Thymus (tissue), 11 donors: ENCODE measurements around the gene TMEM39B. TPM values are rescaled to one million over a fixed set of nuclear protein-coding genes. Genes with fewer than 3 reads are reported as not detected.
"Not testable (repeated sequence)": the region's sequence is repeated elsewhere in the genome, so short reads cannot be mapped to it uniquely, and the experiment has no call there.

Source experiments
- DNase-seq, 9 donors: peaks; one replicate each; pipeline ENCODE4 v3.0.0-alpha.2; 2013; ENCODE audit warnings: low spot score in 9 of 9, low read depth in 6 of 9, missing footprints in 1 of 9
- H3K27ac ChIP-seq, 2 donors: one replicate each; pipeline ENCODE4 v1.5.1; 2013; ENCODE audit warnings: control low read depth in 1 of 2, low read depth in 1 of 2, low read length in 1 of 2, mild to moderate bottlenecking in 1 of 2, moderate library complexity in 1 of 2
- H3K27me3 ChIP-seq, 2 donors: one replicate each; pipeline ENCODE4 v1.5.1; 2013; ENCODE audit warnings: low read length in 1 of 2; ENCODE audit not compliant: control insufficient read depth in 2 of 2, insufficient read depth in 1 of 2
- H3K36me3 ChIP-seq, 2 donors: one replicate each; pipeline ENCODE4 v1.5.1; 2013; ENCODE audit warnings: low read length in 1 of 2, mild to moderate bottlenecking in 1 of 2, moderate library complexity in 1 of 2; ENCODE audit not compliant: control insufficient read depth in 2 of 2, insufficient read depth in 2 of 2
- H3K4me1 ChIP-seq, 2 donors: one replicate each; pipeline ENCODE4 v1.5.1; 2013; ENCODE audit warnings: low read length in 2 of 2; ENCODE audit not compliant: control insufficient read depth in 2 of 2, insufficient read depth in 2 of 2
- H3K4me3 ChIP-seq, 2 donors: one replicate each; pipeline ENCODE4 v1.5.1; 2013; ENCODE audit warnings: low read length in 2 of 2, control low read depth in 1 of 2, mild to moderate bottlenecking in 1 of 2
- H3K9me3 ChIP-seq, 2 donors: one replicate each; pipeline ENCODE4 v1.5.1; 2013; ENCODE audit warnings: low read length in 1 of 2, mild to moderate bottlenecking in 1 of 2; ENCODE audit not compliant: control insufficient read depth in 2 of 2, insufficient read depth in 1 of 2
- WGBS: extraction: QIAGEN DNeasy Blood & Tissue Kit; methylation state at CpG from one replicate; pipeline ENCODE4 v1.1.7; 2013; 5-methylcytosine and 5-hydroxymethylcytosine counted together
- polyA plus RNA-seq: library from polyadenylated mRNA; stranded (reverse); fragments of 200-250 nt; gene quantifications from one replicate; pipeline ENCODE4 v1.2.3, GENCODE V29; 2013
- total RNA-seq: library from RNA; stranded (reverse); fragments of 120-200 nt; gene quantifications from one replicate; pipeline ENCODE4 v1.2.4, GENCODE V29; 2013
- donor health status: healthy.

Gene TMEM39B
- total and polyA plus RNA-seq, 2 donors: 4.7 to 13.1 TPM

- no peak for DNase-seq
- 96% methylated on average over 4 of the region's 4 CpGs for WGBS
- Histone ChIP-seq H3K4me3 (no peak overlapping the region), H3K27ac (no peak overlapping the region), H3K9me3 (peaks cover 0 to 5% of the 10 kb centered on the region in 2 donors), H3K27me3 (no peaks in the 10 kb centered on the region), H3K4me1 (peaks cover 0 to 8% of the 10 kb centered on the region in 2 donors), H3K36me3 (peaks cover 26 to 35% of the 10 kb centered on the region in 2 donors)
These were observed 31.4 kb downstream of the TMEM39B start for GRCh38 chr1:32104127-32104526.

- Histone ChIP-seq H3K27me3 (no peaks in the 10 kb centered on the region), H3K36me3 (peaks cover 17 to 24% of the 10 kb centered on the region in 2 donors), H3K4me3 (no peak overlapping the region), H3K27ac (no peak overlapping the region), H3K9me3 (peaks cover 0 to 5% of the 10 kb centered on the region in 2 donors), H3K4me1 (peaks cover 0 to 16% of the 10 kb centered on the region in 2 donors)
- DNase-seq: no peak
- WGBS: 98% methylated on average over 1 of the region's 1 CpG
These were observed 32.6 kb downstream of the TMEM39B start for GRCh38 chr1:32105338-32105737.

GRCh38 chr1:32106663-32107275 lies 34.0 kb downstream of the TMEM39B start:
- peaks cover 0 to 5% of the 10 kb centered on the region in 2 donors for H3K9me3 ChIP-seq
- no peaks in the 10 kb centered on the region for H3K27me3 ChIP-seq
- no peak overlapping the region for H3K27ac ChIP-seq
- no peak overlapping the region for H3K4me3 ChIP-seq
- peaks cover 12 to 13% of the 10 kb centered on the region in 2 donors for H3K36me3 ChIP-seq
- WGBS: 96% methylated on average over 9 of the region's 9 CpGs
- DNase-seq: no peak
- H3K4me1 ChIP-seq: peaks cover 2 to 16% of the 10 kb centered on the region in 2 donors

- Histone ChIP-seq H3K9me3 (peaks cover 0 to 5% of the 10 kb centered on the region in 2 donors), H3K27me3 (no peaks in the 10 kb centered on the region), H3K4me3 (peak within 1 kb of the TSS; percentile 80 to 93), H3K4me1 (peaks cover 3 to 21% of the 10 kb centered on the region in 2 donors), H3K36me3 (peaks cover 1 to 6% of the 10 kb centered on the region in 2 donors), H3K27ac (peak within 1 kb of the TSS; percentile 96 to 98)
- peak; percentile 80 to 98 (median 95) for DNase-seq
- WGBS: under 1% methylated on average over 45 of the region's 45 CpGs
These were observed 35.3 kb downstream of the TMEM39B start, which contains the start of gene KPNA6 for GRCh38 chr1:32107742-32108661. Gene KPNA6, plus strand, starts transcription at chr1:32108056. Its CDS starts 75 bp downstream, at chr1:32108131.

GRCh38 chr1:32111040-32111623 lies 38.4 kb downstream of the TMEM39B start:
- Histone ChIP-seq H3K27ac (no peak overlapping the region), H3K9me3 (peaks cover 0 to 5% of the 10 kb centered on the region in 2 donors), H3K4me3 (no peak overlapping the region), H3K4me1 (peaks cover 3 to 25% of the 10 kb centered on the region in 2 donors), H3K36me3 (peaks cover 6 to 12% of the 10 kb centered on the region in 2 donors), H3K27me3 (no peaks in the 10 kb centered on the region)
- 91% methylated on average over 2 of the region's 2 CpGs for WGBS
- no peak for DNase-seq

GRCh38 chr1:32111789-32112188 lies 39.0 kb downstream of the TMEM39B start:
- H3K4me1 ChIP-seq: peaks cover 3 to 25% of the 10 kb centered on the region in 2 donors
- H3K36me3 ChIP-seq: peaks cover 10 to 12% of the 10 kb centered on the region in 2 donors
- no peak for DNase-seq
- peaks cover 0 to 5% of the 10 kb centered on the region in 2 donors for H3K9me3 ChIP-seq
- no peaks in the 10 kb centered on the region for H3K27me3 ChIP-seq
- no peak overlapping the region for H3K27ac ChIP-seq
- no peak overlapping the region for H3K4me3 ChIP-seq

- Histone ChIP-seq H3K4me1 (peaks cover 3 to 20% of the 10 kb centered on the region in 2 donors), H3K36me3 (peaks cover 10 to 12% of the 10 kb centered on the region in 2 donors), H3K27me3 (no peaks in the 10 kb centered on the region), H3K9me3 (peaks cover 0 to 3% of the 10 kb centered on the region in 2 donors), H3K4me3 (no peak overlapping the region), H3K27ac (no peak overlapping the region)
- no peak for DNase-seq
- WGBS: 88% methylated on average over 5 of the region's 5 CpGs
These were observed 40.2 kb downstream of the TMEM39B start for GRCh38 chr1:32112806-32113375.

- H3K9me3 ChIP-seq, H3K27me3 ChIP-seq, DNase-seq, H3K27ac ChIP-seq, H3K4me3 ChIP-seq: not testable (repeated sequence)
- Histone ChIP-seq H3K4me1 (peaks cover 3 to 20% of the 10 kb centered on the region in 2 donors), H3K36me3 (peaks cover 10 to 12% of the 10 kb centered on the region in 2 donors)
- 98% methylated on average over 4 of the region's 4 CpGs for WGBS
These were observed 40.7 kb downstream of the TMEM39B start for GRCh38 chr1:32113436-32113835.
